ENCODE results near the gene IL1A.

IL1A gene

DNA sequence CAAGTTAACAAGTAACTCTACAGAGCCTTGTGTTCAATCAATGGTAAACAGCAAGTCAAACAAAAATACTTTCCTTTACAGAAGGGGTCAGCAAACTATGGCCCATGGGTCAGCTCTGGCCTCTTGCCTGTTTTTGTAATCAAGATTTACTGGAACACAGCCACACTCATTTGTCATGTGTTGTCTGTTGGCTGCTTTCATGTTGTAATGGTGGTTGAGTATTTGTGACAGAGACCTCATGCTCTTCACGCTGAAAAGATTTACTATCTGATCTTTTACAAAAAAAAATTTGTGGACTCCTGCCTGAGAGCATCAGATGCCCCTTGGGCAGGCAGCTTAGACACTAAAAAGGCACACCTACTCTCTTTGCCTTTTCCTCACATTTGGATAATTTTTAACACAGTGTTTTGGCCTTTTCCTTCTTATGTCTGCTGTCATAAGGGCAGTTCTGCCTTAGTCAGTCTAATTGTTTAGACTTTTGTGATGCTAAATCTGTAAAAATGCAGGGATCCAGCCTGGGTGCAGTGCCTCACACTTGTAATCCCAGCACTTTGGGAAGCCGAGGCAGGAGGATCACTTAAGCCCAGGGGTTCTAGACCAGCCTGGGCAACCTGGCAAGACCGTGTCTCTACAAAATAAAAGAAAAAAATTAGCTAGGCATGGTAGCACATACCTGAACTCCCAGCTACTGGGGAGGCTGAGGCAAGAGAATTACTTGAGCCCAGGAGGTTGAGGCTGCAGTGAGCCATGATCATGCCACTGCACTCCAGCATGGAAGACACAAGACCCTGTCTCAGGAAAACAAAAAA is 34.0 kb upstream of the IL1A start:
- TF ChIP-seq CSDC2 (CRISPR knock-in tag; IDR thresholded peaks at IDR 0.05): no peak
- no peak for TF ChIP-seq ZNF8 (CRISPR knock-in tag; IDR thresholded peaks at IDR 0.05)
- TF ChIP-seq RARB (CRISPR knock-in tag; IDR thresholded peaks at IDR 0.05): no peak
- TF ChIP-seq TOX (CRISPR knock-in tag; IDR thresholded peaks at IDR 0.05; ENCODE audit: borderline replicate concordance): no peak
- no peak for TF ChIP-seq ZC3H10 (CRISPR knock-in tag; IDR thresholded peaks at IDR 0.05)
- TF ChIP-seq, protein P1, sequence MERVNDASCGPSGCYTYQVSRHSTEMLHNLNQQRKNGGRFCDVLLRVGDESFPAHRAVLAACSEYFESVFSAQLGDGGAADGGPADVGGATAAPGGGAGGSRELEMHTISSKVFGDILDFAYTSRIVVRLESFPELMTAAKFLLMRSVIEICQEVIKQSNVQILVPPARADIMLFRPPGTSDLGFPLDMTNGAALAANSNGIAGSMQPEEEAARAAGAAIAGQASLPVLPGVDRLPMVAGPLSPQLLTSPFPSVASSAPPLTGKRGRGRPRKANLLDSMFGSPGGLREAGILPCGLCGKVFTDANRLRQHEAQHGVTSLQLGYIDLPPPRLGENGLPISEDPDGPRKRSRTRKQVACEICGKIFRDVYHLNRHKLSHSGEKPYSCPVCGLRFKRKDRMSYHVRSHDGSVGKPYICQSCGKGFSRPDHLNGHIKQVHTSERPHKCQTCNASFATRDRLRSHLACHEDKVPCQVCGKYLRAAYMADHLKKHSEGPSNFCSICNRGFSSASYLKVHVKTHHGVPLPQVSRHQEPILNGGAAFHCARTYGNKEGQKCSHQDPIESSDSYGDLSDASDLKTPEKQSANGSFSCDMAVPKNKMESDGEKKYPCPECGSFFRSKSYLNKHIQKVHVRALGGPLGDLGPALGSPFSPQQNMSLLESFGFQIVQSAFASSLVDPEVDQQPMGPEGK (CRISPR knock-in tag; IDR thresholded peaks at IDR 0.05; ENCODE audit: borderline replicate concordance): no peak
- TF ChIP-seq, protein P2, sequence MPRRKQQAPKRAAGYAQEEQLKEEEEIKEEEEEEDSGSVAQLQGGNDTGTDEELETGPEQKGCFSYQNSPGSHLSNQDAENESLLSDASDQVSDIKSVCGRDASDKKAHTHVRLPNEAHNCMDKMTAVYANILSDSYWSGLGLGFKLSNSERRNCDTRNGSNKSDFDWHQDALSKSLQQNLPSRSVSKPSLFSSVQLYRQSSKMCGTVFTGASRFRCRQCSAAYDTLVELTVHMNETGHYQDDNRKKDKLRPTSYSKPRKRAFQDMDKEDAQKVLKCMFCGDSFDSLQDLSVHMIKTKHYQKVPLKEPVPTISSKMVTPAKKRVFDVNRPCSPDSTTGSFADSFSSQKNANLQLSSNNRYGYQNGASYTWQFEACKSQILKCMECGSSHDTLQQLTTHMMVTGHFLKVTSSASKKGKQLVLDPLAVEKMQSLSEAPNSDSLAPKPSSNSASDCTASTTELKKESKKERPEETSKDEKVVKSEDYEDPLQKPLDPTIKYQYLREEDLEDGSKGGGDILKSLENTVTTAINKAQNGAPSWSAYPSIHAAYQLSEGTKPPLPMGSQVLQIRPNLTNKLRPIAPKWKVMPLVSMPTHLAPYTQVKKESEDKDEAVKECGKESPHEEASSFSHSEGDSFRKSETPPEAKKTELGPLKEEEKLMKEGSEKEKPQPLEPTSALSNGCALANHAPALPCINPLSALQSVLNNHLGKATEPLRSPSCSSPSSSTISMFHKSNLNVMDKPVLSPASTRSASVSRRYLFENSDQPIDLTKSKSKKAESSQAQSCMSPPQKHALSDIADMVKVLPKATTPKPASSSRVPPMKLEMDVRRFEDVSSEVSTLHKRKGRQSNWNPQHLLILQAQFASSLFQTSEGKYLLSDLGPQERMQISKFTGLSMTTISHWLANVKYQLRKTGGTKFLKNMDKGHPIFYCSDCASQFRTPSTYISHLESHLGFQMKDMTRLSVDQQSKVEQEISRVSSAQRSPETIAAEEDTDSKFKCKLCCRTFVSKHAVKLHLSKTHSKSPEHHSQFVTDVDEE (CRISPR knock-in tag; IDR thresholded peaks at IDR 0.05): no peak
- TF ChIP-seq GLIS3 (CRISPR knock-in tag; IDR thresholded peaks at IDR 0.05): no peak
- TF ChIP-seq ISL1 (CRISPR knock-in tag; IDR thresholded peaks at IDR 0.05): no peak
- TF ChIP-seq, protein P3, sequence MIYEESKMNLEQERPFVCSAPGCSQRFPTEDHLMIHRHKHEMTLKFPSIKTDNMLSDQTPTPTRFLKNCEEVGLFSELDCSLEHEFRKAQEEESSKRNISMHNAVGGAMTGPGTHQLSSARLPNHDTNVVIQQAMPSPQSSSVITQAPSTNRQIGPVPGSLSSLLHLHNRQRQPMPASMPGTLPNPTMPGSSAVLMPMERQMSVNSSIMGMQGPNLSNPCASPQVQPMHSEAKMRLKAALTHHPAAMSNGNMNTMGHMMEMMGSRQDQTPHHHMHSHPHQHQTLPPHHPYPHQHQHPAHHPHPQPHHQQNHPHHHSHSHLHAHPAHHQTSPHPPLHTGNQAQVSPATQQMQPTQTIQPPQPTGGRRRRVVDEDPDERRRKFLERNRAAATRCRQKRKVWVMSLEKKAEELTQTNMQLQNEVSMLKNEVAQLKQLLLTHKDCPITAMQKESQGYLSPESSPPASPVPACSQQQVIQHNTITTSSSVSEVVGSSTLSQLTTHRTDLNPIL (CRISPR knock-in tag; IDR thresholded peaks at IDR 0.05; ENCODE audit: low read depth): no peak
- no peak for TF ChIP-seq ARNTL (CRISPR knock-in tag; IDR thresholded peaks at IDR 0.05; ENCODE audit: borderline replicate concordance, low read depth)
- TF ChIP-seq OSR1 (CRISPR knock-in tag; IDR thresholded peaks at IDR 0.05): no peak
- no peak for TF ChIP-seq ZNF565 (CRISPR knock-in tag; conservative IDR thresholded peaks at IDR 0.05; ENCODE audit: low read depth)
- TF ChIP-seq ZFP3 (CRISPR knock-in tag; IDR thresholded peaks at IDR 0.05): no peak
- no peak for TF ChIP-seq ESRRG (CRISPR knock-in tag; IDR thresholded peaks at IDR 0.05)
- no peak for TF ChIP-seq ZFP30 (CRISPR knock-in tag; IDR thresholded peaks at IDR 0.05)
- TF ChIP-seq, protein P4, sequence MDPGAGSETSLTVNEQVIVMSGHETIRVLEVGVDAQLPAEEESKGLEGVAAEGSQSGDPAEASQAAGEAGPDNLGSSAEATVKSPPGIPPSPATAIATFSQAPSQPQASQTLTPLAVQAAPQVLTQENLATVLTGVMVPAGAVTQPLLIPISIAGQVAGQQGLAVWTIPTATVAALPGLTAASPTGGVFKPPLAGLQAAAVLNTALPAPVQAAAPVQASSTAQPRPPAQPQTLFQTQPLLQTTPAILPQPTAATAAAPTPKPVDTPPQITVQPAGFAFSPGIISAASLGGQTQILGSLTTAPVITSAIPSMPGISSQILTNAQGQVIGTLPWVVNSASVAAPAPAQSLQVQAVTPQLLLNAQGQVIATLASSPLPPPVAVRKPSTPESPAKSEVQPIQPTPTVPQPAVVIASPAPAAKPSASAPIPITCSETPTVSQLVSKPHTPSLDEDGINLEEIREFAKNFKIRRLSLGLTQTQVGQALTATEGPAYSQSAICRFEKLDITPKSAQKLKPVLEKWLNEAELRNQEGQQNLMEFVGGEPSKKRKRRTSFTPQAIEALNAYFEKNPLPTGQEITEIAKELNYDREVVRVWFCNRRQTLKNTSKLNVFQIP (CRISPR knock-in tag; IDR thresholded peaks at IDR 0.05; ENCODE audit: borderline replicate concordance, low read depth): no peak
- TF ChIP-seq PPARA (CRISPR knock-in tag; IDR thresholded peaks at IDR 0.05; ENCODE audit: borderline replicate concordance): no peak
- no peak for ATAC-seq

DNA sequence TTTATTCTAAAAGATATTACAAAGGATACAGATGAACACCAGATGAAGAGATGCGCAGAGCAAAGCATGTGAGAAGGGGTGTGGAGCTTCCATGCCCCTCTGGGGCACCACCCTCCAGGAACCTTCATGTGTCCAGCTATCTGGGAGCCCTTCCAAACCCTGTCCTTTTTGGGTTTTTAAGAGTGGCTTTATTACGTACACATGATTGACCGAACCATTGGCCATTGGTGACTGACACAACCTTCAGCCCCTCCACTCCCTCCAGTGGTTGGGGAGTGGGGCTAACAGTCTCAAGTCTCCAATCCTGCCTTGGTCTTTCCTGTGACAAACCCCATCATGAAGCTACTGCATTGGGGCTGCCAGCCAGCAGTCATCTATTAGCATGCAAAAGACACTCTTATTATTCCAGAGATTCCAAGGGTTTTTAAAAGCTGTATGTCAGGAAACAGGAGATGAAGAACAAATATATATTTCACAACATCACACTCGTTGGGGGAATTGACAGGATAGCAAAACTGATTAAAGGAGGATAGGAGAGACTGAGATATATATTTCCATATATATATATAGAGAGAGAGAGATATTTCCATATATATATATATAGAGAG is 32.9 kb upstream of the IL1A start:
- no peak for TF ChIP-seq ZNF70 (CRISPR knock-in tag; IDR thresholded peaks at IDR 0.05)
- TF ChIP-seq, protein P5, sequence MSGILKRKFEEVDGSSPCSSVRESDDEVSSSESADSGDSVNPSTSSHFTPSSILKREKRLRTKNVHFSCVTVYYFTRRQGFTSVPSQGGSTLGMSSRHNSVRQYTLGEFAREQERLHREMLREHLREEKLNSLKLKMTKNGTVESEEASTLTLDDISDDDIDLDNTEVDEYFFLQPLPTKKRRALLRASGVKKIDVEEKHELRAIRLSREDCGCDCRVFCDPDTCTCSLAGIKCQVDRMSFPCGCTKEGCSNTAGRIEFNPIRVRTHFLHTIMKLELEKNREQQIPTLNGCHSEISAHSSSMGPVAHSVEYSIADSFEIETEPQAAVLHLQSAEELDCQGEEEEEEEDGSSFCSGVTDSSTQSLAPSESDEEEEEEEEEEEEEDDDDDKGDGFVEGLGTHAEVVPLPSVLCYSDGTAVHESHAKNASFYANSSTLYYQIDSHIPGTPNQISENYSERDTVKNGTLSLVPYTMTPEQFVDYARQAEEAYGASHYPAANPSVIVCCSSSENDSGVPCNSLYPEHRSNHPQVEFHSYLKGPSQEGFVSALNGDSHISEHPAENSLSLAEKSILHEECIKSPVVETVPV (CRISPR knock-in tag; IDR thresholded peaks at IDR 0.05): no peak
- TF ChIP-seq ISL1 (CRISPR knock-in tag; IDR thresholded peaks at IDR 0.05): no peak
- TF ChIP-seq SNAI2 (CRISPR knock-in tag; IDR thresholded peaks at IDR 0.05): no peak
- no peak for TF ChIP-seq GLIS3 (CRISPR knock-in tag; IDR thresholded peaks at IDR 0.05)
- TF ChIP-seq CSDC2 (CRISPR knock-in tag; IDR thresholded peaks at IDR 0.05): no peak
- no peak for TF ChIP-seq ESRRG (CRISPR knock-in tag; IDR thresholded peaks at IDR 0.05)
- TF ChIP-seq ZNF8 (CRISPR knock-in tag; IDR thresholded peaks at IDR 0.05): no peak
- TF ChIP-seq, protein P1 (CRISPR knock-in tag; IDR thresholded peaks at IDR 0.05; ENCODE audit: borderline replicate concordance): no peak
- no peak for TF ChIP-seq BACH2 (CRISPR knock-in tag; IDR thresholded peaks at IDR 0.05; ENCODE audit: borderline replicate concordance)
- TF ChIP-seq TOX (CRISPR knock-in tag; IDR thresholded peaks at IDR 0.05; ENCODE audit: borderline replicate concordance): no peak
- ATAC-seq: no peak
